Colonic mucosa (tissue), 4 donors: Measurements from ENCODE around the gene FKBP5. TPM values are rescaled to one million over a fixed set of nuclear protein-coding genes. Genes with fewer than 3 reads are reported as not detected.

Experiments
- DNase-seq: peaks from one replicate; pipeline ENCODE4 v3.0.0-alpha.2; 2020
- H3K27ac ChIP-seq: fragments of 200-600 bp; one replicate; pipeline ENCODE4 v1.8.0; 2021
- H3K27me3 ChIP-seq: fragments of 200-600 bp; one replicate; pipeline ENCODE4 v1.8.0; 2021
- H3K36me3 ChIP-seq: fragments of 200-600 bp; one replicate; pipeline ENCODE4 v1.8.0; 2021
- H3K4me1 ChIP-seq: fragments of 200-600 bp; one replicate; pipeline ENCODE4 v1.8.0; 2021; ENCODE audit warnings: mild to moderate bottlenecking
- H3K4me3 ChIP-seq: fragments of 200-600 bp; one replicate; pipeline ENCODE4 v1.8.0; 2021
- H3K9ac ChIP-seq, 2 donors: one replicate each; pipeline ENCODE4 v1.7.0; 2013; ENCODE audit warnings: control low read depth in 2 of 2, low read depth in 2 of 2, low read length in 2 of 2
- H3K9me3 ChIP-seq: fragments of 200-600 bp; one replicate; pipeline ENCODE4 v1.8.0; 2021
- intact Hi-C: fragments of 100-400 bp; cut with DNase I; formaldehyde crosslinking; loops from one replicate; pipeline ENCODE4 v1.14.1; 2022
- total RNA-seq, 2 donors: library from RNA; stranded (reverse); fragmentation: NEBNext Ultra II Directional in 1 of 2; extraction: Animal tissue kit (Norgen Biotek cat#: 25700) in 1 of 2; gene quantifications; one replicate each; pipeline ENCODE4 v1.2.1, GENCODE V29; 2021
- TF ChIP-seq, protein P1 (sequence below): fragments of 200-600 bp; IDR thresholded peaks from one replicate; pipeline ENCODE4 v1.8.0; 2022; ENCODE audit warnings: antibody characterized with exemption, mild to moderate bottlenecking
- donor health status: healthy.
- donor health status: DM: no; HTN: no; CAD: no.
- donor health status: DM: no; HTN: no; CAD: no.

The FKBP5 gene
- total RNA-seq, 2 donors from 2014 or later, result 29.1 to 54.7 TPM

DNA sequence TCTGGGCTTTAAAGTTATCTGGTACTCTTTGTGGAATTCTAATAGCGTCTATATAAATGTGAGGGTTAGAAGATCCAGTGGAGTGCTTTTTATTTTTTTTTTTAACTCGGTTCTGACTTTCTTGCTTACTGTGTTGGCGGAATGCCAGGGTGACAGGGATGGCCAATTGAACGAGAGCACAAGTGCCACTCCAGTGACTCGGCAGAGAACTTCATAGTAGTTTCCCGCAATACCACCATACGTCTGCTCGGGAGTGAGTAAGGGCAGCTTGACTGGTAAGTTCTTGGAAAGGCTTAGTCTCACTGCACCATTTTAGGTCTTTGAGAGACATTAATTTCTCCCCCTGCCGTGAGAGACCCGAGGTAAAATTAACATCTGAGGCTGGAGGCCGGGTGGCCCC, 126.7 kb downstream of the FKBP5 start:
- H3K9me3 ChIP-seq, result no peaks in the 10 kb centered on the region
- no peak for DNase-seq
- no peaks in the 10 kb centered on the region for H3K27me3 ChIP-seq

GRCh38 chr6:35561113-35561512, 127.6 kb downstream of the FKBP5 start:
- Histone ChIP-seq H3K27ac (no peak overlapping the region), H3K4me1 (no peaks in the 10 kb centered on the region), H3K4me3 (no peak overlapping the region), H3K9ac (no peak overlapping the region), H3K36me3 (no peaks in the 10 kb centered on the region), H3K9me3 (no peaks in the 10 kb centered on the region), H3K27me3 (no peaks in the 10 kb centered on the region)
- intact Hi-C loops, result no loop called here
- no peak for DNase-seq
- TF ChIP-seq, protein P1, sequence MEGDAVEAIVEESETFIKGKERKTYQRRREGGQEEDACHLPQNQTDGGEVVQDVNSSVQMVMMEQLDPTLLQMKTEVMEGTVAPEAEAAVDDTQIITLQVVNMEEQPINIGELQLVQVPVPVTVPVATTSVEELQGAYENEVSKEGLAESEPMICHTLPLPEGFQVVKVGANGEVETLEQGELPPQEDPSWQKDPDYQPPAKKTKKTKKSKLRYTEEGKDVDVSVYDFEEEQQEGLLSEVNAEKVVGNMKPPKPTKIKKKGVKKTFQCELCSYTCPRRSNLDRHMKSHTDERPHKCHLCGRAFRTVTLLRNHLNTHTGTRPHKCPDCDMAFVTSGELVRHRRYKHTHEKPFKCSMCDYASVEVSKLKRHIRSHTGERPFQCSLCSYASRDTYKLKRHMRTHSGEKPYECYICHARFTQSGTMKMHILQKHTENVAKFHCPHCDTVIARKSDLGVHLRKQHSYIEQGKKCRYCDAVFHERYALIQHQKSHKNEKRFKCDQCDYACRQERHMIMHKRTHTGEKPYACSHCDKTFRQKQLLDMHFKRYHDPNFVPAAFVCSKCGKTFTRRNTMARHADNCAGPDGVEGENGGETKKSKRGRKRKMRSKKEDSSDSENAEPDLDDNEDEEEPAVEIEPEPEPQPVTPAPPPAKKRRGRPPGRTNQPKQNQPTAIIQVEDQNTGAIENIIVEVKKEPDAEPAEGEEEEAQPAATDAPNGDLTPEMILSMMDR, result no peak

More for the DNA sequence above, 126.7 kb downstream of the FKBP5 start:
- TF ChIP-seq, protein P1, result no peak
- intact Hi-C loops, result no loop called here
- no peak overlapping the region for H3K9ac ChIP-seq
- H3K4me1 ChIP-seq, result no peaks in the 10 kb centered on the region
- H3K27ac ChIP-seq, result no peak overlapping the region
- H3K4me3 ChIP-seq, result no peak overlapping the region
- H3K36me3 ChIP-seq, result no peaks in the 10 kb centered on the region

GRCh38 chr6:35558571-35558970, 130.1 kb downstream of the FKBP5 start:
- intact Hi-C loops, result no loop called here
- TF ChIP-seq, protein P1, result no peak

GRCh38 chr6:35557239-35557638, 131.5 kb downstream of the FKBP5 start:
- Histone ChIP-seq H3K9ac (no peak overlapping the region), H3K4me1 (no peaks in the 10 kb centered on the region), H3K27ac (no peak overlapping the region), H3K27me3 (no peaks in the 10 kb centered on the region), H3K9me3 (no peaks in the 10 kb centered on the region), H3K36me3 (no peaks in the 10 kb centered on the region), H3K4me3 (no peak overlapping the region)
- TF ChIP-seq, protein P1, result no peak
- intact Hi-C loops, result no loop called here
- no peak for DNase-seq

More at GRCh38 chr6:35558571-35558970, 130.1 kb downstream of the FKBP5 start:
- no peak overlapping the region for H3K9ac ChIP-seq
- H3K4me1 ChIP-seq, result no peaks in the 10 kb centered on the region
- H3K9me3 ChIP-seq, result no peaks in the 10 kb centered on the region
- no peak overlapping the region for H3K27ac ChIP-seq
- no peaks in the 10 kb centered on the region for H3K36me3 ChIP-seq
- no peaks in the 10 kb centered on the region for H3K27me3 ChIP-seq
- no peak overlapping the region for H3K4me3 ChIP-seq
- DNase-seq, result no peak

- Histone ChIP-seq H3K36me3 (no peaks in the 10 kb centered on the region), H3K4me1 (no peaks in the 10 kb centered on the region), H3K27me3 (no peaks in the 10 kb centered on the region), H3K4me3 (no peak overlapping the region), H3K9me3 (no peaks in the 10 kb centered on the region), H3K9ac (no peak overlapping the region), H3K27ac (no peak overlapping the region)
- DNase-seq, result no peak
- TF ChIP-seq, protein P1, result no peak
- intact Hi-C loops, result no loop called here
Observed at GRCh38 chr6:35554811-35555210, 133.9 kb downstream of the FKBP5 start.

DNA sequence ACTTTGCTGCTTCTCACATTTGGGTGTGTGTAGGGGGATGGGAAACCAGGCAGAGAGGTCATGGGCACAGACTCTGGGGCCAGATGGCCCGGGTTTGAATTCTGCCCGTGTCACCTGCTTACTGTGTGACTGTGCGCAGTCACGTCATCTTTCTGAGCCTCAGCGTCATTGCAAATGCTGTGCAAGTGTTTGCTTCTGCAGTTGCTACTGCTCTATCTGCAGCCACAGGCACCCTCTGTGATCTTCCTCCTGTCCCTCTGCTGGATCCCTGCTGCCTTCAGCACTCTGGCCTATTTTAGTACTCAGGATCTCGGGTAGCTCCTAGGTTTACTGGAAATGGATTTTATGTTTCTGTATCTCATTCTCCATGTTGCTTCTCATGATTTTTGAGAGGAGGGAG, 135.4 kb downstream of the FKBP5 start:
- no peaks in the 10 kb centered on the region for H3K9me3 ChIP-seq
- no peaks in the 10 kb centered on the region for H3K36me3 ChIP-seq
- DNase-seq, result no peak
- no peak overlapping the region for H3K27ac ChIP-seq
- no peaks in the 10 kb centered on the region for H3K27me3 ChIP-seq
- TF ChIP-seq, protein P1, result no peak
- no peaks in the 10 kb centered on the region for H3K4me1 ChIP-seq
- H3K9ac ChIP-seq, result no peak overlapping the region
- intact Hi-C loops, result no loop called here
- no peak overlapping the region for H3K4me3 ChIP-seq
